Glutamatergic neuron (in vitro differentiated cells): Measurements from ENCODE around the gene CADM2. TPM values are rescaled to one million over a fixed set of nuclear protein-coding genes. Genes with fewer than 3 reads are reported as not detected.

Experiments used
- DNase-seq: peaks from one replicate; pipeline ENCODE4 v3.0.0; 2022
- H3K27ac Mint-ChIP-seq: one replicate; pipeline ENCODE4 v1.8.0; 2020; ENCODE audit warnings: mild to moderate bottlenecking, mixed read lengths, inconsistent platforms; ENCODE audit not compliant: unreplicated experiment
- H3K27me3 Mint-ChIP-seq: one replicate; pipeline ENCODE4 v1.8.0; 2020; ENCODE audit warnings: mild to moderate bottlenecking, moderate library complexity, mixed read lengths, inconsistent platforms; ENCODE audit not compliant: unreplicated experiment
- H3K36me3 Mint-ChIP-seq: one replicate; pipeline ENCODE4 v1.8.0; 2020; ENCODE audit warnings: mild to moderate bottlenecking, mixed read lengths, inconsistent platforms; ENCODE audit not compliant: unreplicated experiment
- H3K4me1 Mint-ChIP-seq: one replicate; pipeline ENCODE4 v1.8.0; 2020; ENCODE audit warnings: mild to moderate bottlenecking, low read depth, mixed read lengths, inconsistent platforms; ENCODE audit not compliant: unreplicated experiment
- H3K4me3 Mint-ChIP-seq: one replicate; pipeline ENCODE4 v1.8.0; 2020; ENCODE audit warnings: mild to moderate bottlenecking, mixed read lengths, inconsistent platforms; ENCODE audit not compliant: unreplicated experiment
- H3K9me3 Mint-ChIP-seq: one replicate; pipeline ENCODE4 v1.8.0; 2020; ENCODE audit warnings: mild to moderate bottlenecking, moderate library complexity, mixed read lengths, inconsistent platforms; ENCODE audit not compliant: unreplicated experiment
- CTCF ChIP-seq: fragments of 200-600 bp; sonication (generic); IDR thresholded peaks from one replicate; pipeline ENCODE4 v1.5.0; 2021; ENCODE audit not compliant: partially characterized antibody, unreplicated experiment
- total RNA-seq: library from RNA; stranded (reverse); fragmentation: NEBNext Ultra II Directional; extraction: Animal tissue kit (Norgen Biotek cat#: 25700); gene quantifications from one replicate; pipeline ENCODE4 v1.2.1, GENCODE V29; 2021; ENCODE audit not compliant: unreplicated experiment

Gene CADM2
- total RNA-seq, 1 donor from 2014 or later, result 233 TPM

GRCh38 chr3:85846940-85847339, 888.2 kb downstream of the CADM2 start:
- Mint-ChIP-seq H3K36me3 (no peaks in the 10 kb centered on the region), H3K9me3 (peaks cover 8% of the 10 kb centered on the region), H3K27ac (no peak overlapping the region), H3K27me3 (no peaks in the 10 kb centered on the region), H3K4me3 (no peak overlapping the region), H3K4me1 (peaks cover 8% of the 10 kb centered on the region)
- DNase-seq, result no peak
- no peak for TF ChIP-seq CTCF

- Mint-ChIP-seq H3K27ac (no peak overlapping the region), H3K36me3 (no peaks in the 10 kb centered on the region), H3K4me1 (peaks cover 4% of the 10 kb centered on the region), H3K4me3 (no peak overlapping the region), H3K9me3 (peaks cover 5% of the 10 kb centered on the region), H3K27me3 (no peaks in the 10 kb centered on the region)
- TF ChIP-seq CTCF, result no peak
- no peak for DNase-seq
These were observed 892.3 kb downstream of the CADM2 start for GRCh38 chr3:85851071-85851470.

- DNase-seq, result no peak
- H3K9me3 Mint-ChIP-seq, result peaks cover 5% of the 10 kb centered on the region
- no peak for TF ChIP-seq CTCF
- no peak overlapping the region for H3K4me3 Mint-ChIP-seq
- H3K36me3 Mint-ChIP-seq, result no peaks in the 10 kb centered on the region
- H3K27me3 Mint-ChIP-seq, result no peaks in the 10 kb centered on the region
- H3K4me1 Mint-ChIP-seq, result peaks cover 4% of the 10 kb centered on the region
- no peak overlapping the region for H3K27ac Mint-ChIP-seq
These were observed 895.0 kb downstream of the CADM2 start for GRCh38 chr3:85853805-85854204.

- no peak for TF ChIP-seq CTCF
- Mint-ChIP-seq H3K27ac (no peak overlapping the region), H3K27me3 (no peaks in the 10 kb centered on the region), H3K9me3 (peaks cover 5% of the 10 kb centered on the region), H3K36me3 (no peaks in the 10 kb centered on the region), H3K4me1 (peaks cover 1% of the 10 kb centered on the region), H3K4me3 (no peak overlapping the region)
- no peak for DNase-seq
These were observed 904.2 kb downstream of the CADM2 start for GRCh38 chr3:85862893-85863455.

- no peak for TF ChIP-seq CTCF
- H3K4me3 Mint-ChIP-seq, result no peak overlapping the region
- peaks cover 1% of the 10 kb centered on the region for H3K4me1 Mint-ChIP-seq
- no peak overlapping the region for H3K27ac Mint-ChIP-seq
- no peak for DNase-seq
- peaks cover 5% of the 10 kb centered on the region for H3K9me3 Mint-ChIP-seq
- peaks cover 1% of the 10 kb centered on the region for H3K36me3 Mint-ChIP-seq
- no peaks in the 10 kb centered on the region for H3K27me3 Mint-ChIP-seq
These were observed 906.1 kb downstream of the CADM2 start for GRCh38 chr3:85864896-85865295.
